AG04450 (cell line): ENCODE measurements around the gene WDR20. TPM values are rescaled to one million over a fixed set of nuclear protein-coding genes. Genes with fewer than 3 reads are reported as not detected.

ENCODE experiments used
- CTCF ChIA-PET: fragments of 300-600, 350-600 bp; formaldehyde crosslinking; extraction: SDS; loops from one replicate; lab custom pipeline; 2022; ENCODE audit warnings: antibody characterized with exemption, inconsistent platforms; lab: Charles Lee
- POLR2A ChIA-PET: fragments of 350-600 bp; formaldehyde crosslinking; extraction: SDS; loops from one replicate; lab custom pipeline; 2021; ENCODE audit warnings: antibody characterized with exemption, inconsistent platforms; lab: Yijun Ruan, JAX
- DNase-seq: peaks from one replicate; pipeline ENCODE4 v3.0.0-alpha.2; 2011; ENCODE audit warnings: low read depth, low spot score
- H3K27ac ChIP-seq: one replicate; pipeline ENCODE4 v1.5.1; 2012; ENCODE audit warnings: low read depth, low read length, control low read depth
- H3K27me3 ChIP-seq: one replicate; pipeline ENCODE4 v1.6.0; 2012; ENCODE audit warnings: low read length; ENCODE audit not compliant: control insufficient read depth, insufficient read depth
- H3K4me3 ChIP-seq: 2 replicates; pipeline ENCODE4 v1.5.1; 2011; ENCODE audit warnings: mild to moderate bottlenecking, low read depth, low read length, control low read depth
- H3K9me3 ChIP-seq: 2 replicates; pipeline ENCODE4 v1.5.1; 2012; ENCODE audit warnings: low read length; ENCODE audit not compliant: control insufficient read depth, insufficient read depth
- CTCF ChIP-seq: IDR thresholded peaks from 2 replicates; pipeline ENCODE4 v1.5.1; 2011; ENCODE audit warnings: low read depth, low read length, control low read depth, inconsistent platforms
- polyA plus RNA-seq: library from polyadenylated mRNA; depleted of rRNA; stranded (reverse); fragments of >200 nt; gene quantifications from 2 replicates; pipeline ENCODE4 v1.2.3, GENCODE V29; 2011

The WDR20 gene
- polyA plus RNA-seq, 1 experiment, result 16.6 TPM

- POLR2A ChIA-PET, result interaction anchor here (0.5 kb wide), 1 partner anchor 108 kb away, joined by 4 read pairs; no protein-coding TSS in a partner anchor
- CTCF ChIA-PET, result interaction anchor here (1.1 to 1.3 kb wide), 3 partner anchors 13 to 119 kb away, joined by 3 to 4 read pairs (median 4); no protein-coding TSS in a partner anchor
Observed at GRCh38 chr14:102215576-102216250, 76.0 kb downstream of the WDR20 start.

GRCh38 chr14:102217399-102217798 is 77.7 kb downstream of the WDR20 start:
- POLR2A ChIA-PET, result no interaction called here
- Histone ChIP-seq H3K4me3 (no peak overlapping the region), H3K27ac (no peak overlapping the region), H3K27me3 (no peaks in the 10 kb centered on the region), H3K9me3 (no peaks in the 10 kb centered on the region; the same call in 1 of the 2 replicates)
- no peak for DNase-seq
- no peak for TF ChIP-seq CTCF
- CTCF ChIA-PET, result no interaction called here

More at GRCh38 chr14:102215576-102216250, 76.0 kb downstream of the WDR20 start:
- Histone ChIP-seq H3K9me3 (no peaks in the 10 kb centered on the region; the same call in 1 of the 2 replicates), H3K27me3 (no peaks in the 10 kb centered on the region), H3K4me3 (no peak overlapping the region), H3K27ac (peak overlapping the region; percentile 62)
- no peak for TF ChIP-seq CTCF
- DNase-seq, result no peak

GRCh38 chr14:102217987-102218421 is 78.3 kb downstream of the WDR20 start:
- ChIA-PET CTCF (no interaction called here), POLR2A (no interaction called here)
- no peak for TF ChIP-seq CTCF
- Histone ChIP-seq H3K9me3 (peaks cover 3% of the 10 kb centered on the region; the same call in 1 of the 2 replicates), H3K27ac (no peak overlapping the region), H3K4me3 (no peak overlapping the region), H3K27me3 (no peaks in the 10 kb centered on the region)
- no peak for DNase-seq

- ChIA-PET POLR2A (no interaction called here), CTCF (no interaction called here)
- no peak for DNase-seq
- H3K27ac ChIP-seq, result no peak overlapping the region
- H3K27me3 ChIP-seq, result no peaks in the 10 kb centered on the region
- H3K4me3 ChIP-seq, result no peak overlapping the region
- peaks cover 3% of the 10 kb centered on the region; the same call in 1 of the 2 replicates for H3K9me3 ChIP-seq
- no peak for TF ChIP-seq CTCF
Observed at GRCh38 chr14:102218688-102219087, 79.0 kb downstream of the WDR20 start.

GRCh38 chr14:102219316-102219715 is 79.6 kb downstream of the WDR20 start:
- H3K27ac ChIP-seq, result no peak overlapping the region
- H3K27me3 ChIP-seq, result no peaks in the 10 kb centered on the region
- ChIA-PET POLR2A (no interaction called here), CTCF (no interaction called here)
- DNase-seq, result no peak
- no peak for TF ChIP-seq CTCF
- peaks cover 3% of the 10 kb centered on the region; the same call in 1 of the 2 replicates for H3K9me3 ChIP-seq
- H3K4me3 ChIP-seq, result no peak overlapping the region
